Lung (tissue), 12 donors: ENCODE results near the gene COPS7B. TPM values are rescaled to one million over a fixed set of nuclear protein-coding genes. Genes with fewer than 3 reads are reported as not detected.

ENCODE experiments used
- ATAC-seq: fragments of 200-7000 bp; cut with Tn5 transposase; one replicate; pipeline ENCODE4 v1.9.1; 2020; ENCODE audit warnings: moderate number of reproducible peaks; ENCODE audit not compliant: insufficient read depth, low FRiP score
- DNase-seq, 3 donors: peaks; one replicate each; pipeline ENCODE4 v3.0.0-alpha.2; 2013 to 2017
- H3K27ac ChIP-seq, 2 donors: one replicate each; pipeline ENCODE4 v1.5.1; 2013; ENCODE audit warnings: mild to moderate bottlenecking in 2 of 2, moderate library complexity in 2 of 2, control low read depth in 1 of 2, inconsistent platforms in 1 of 2, low read depth in 1 of 2, low read length in 1 of 2
- H3K27me3 ChIP-seq, 3 donors: one replicate each; pipeline ENCODE4 v1.5.1; 2013; ENCODE audit warnings: low read length in 2 of 3; ENCODE audit not compliant: control insufficient read depth in 3 of 3, insufficient read depth in 3 of 3
- H3K36me3 ChIP-seq, 4 donors: one replicate each; pipeline ENCODE4 v1.5.1; 2013; ENCODE audit warnings: low read length in 4 of 4, mild to moderate bottlenecking in 1 of 4, moderate library complexity in 1 of 4; ENCODE audit not compliant: control insufficient read depth in 4 of 4, insufficient read depth in 4 of 4
- H3K4me1 ChIP-seq, 5 donors: one replicate each; pipeline ENCODE4 v1.5.1; 2013; ENCODE audit warnings: low read length in 5 of 5, mild to moderate bottlenecking in 2 of 5, moderate library complexity in 1 of 5; ENCODE audit not compliant: control insufficient read depth in 5 of 5, insufficient read depth in 5 of 5
- H3K4me3 ChIP-seq: one replicate; pipeline ENCODE4 v1.5.1; 2013; ENCODE audit warnings: mild to moderate bottlenecking, control low read depth, moderate library complexity
- H3K9ac ChIP-seq, 2 donors: one replicate each; pipeline ENCODE4 v1.5.1; 2013; ENCODE audit warnings: low read length in 2 of 2, control low read depth in 1 of 2; ENCODE audit not compliant: insufficient read depth in 1 of 2
- H3K9me3 ChIP-seq, 4 donors: one replicate each; pipeline ENCODE4 v1.5.1; 2013; ENCODE audit warnings: low read length in 3 of 4, mild to moderate bottlenecking in 1 of 4, moderate library complexity in 1 of 4; ENCODE audit not compliant: control insufficient read depth in 4 of 4, insufficient read depth in 3 of 4
- WGBS, 2 donors: extraction: QIAGEN DNeasy Blood & Tissue Kit; methylation state at CpG; one replicate each; pipeline ENCODE4 v1.1.7; 2013; 5-methylcytosine and 5-hydroxymethylcytosine counted together
- polyA plus RNA-seq, 2 donors: library from polyadenylated mRNA; stranded (reverse); fragments of 200-250 nt; gene quantifications; one replicate each; pipeline ENCODE4 v1.2.1, GENCODE V29; 2013
- total RNA-seq, 2 donors: library from RNA; depleted of rRNA in 1 of 2; stranded (reverse); fragments of >200 nt in 1 of 2; gene quantifications; one replicate each; pipeline ENCODE4 v1.2.1, GENCODE V29; 2014 to 2021
- TF ChIP-seq, protein P1 (sequence below): IDR thresholded peaks from 2 replicates; pipeline ENCODE4 v1.5.1; 2012; ENCODE audit warnings: mild to moderate bottlenecking; ENCODE audit errors: control extremely low read depth, extremely low read depth
- donor health status: control.
- donor health status: control.
- donor health status: Bipolar disorder and iron deficiency.
- donor health status: healthy.
- donor health status: DM: yes; HTN: yes; CAD: no.

The COPS7B gene
- total and polyA plus RNA-seq, 4 donors, result 19.5 to 39.4 (median 23.1) TPM

DNA sequence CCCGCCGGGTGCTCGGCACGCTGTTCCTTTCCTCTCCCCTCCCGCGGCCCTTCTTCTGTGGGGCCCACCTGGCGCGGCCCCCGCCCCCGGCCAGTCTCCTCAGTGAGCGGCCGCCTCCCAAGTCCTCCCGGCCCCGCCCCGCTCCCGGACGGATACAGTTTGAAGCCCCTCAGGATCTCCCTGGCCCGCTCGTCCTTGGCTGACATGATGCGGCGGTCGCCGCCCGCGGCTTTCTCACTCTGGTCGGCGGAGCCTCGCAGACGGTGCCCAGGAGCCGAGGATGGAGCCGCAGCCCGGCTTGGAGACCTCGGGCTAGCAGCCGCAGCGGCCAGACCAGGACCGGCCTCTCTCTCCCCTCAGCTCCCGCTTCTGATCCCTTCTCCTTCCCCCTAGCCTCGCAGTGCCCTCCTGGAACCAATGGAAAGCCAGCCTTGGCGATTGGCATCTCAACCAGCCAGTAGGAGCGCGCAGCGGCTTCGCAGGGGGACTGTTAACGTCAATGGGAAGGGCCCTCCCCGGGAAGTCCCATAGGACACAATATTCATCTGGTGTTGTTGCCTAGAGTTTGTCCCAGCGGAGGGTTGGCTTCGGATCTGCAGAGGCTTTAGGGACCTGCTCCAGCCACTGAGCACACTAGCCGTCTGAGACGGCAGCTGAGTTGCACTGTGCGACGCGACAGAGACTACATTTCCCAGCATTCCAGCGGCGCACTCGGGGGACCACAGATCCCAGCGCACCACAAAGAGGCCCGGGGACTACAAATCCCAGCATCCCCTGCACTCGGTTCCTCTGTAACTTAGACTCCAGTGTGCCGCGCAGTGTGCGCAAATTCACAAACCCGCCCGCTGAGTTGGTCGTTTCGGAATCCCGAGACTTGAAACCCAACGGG is 5.1 kb upstream of the COPS7B start, which contains the start of gene PDE6D:
PDE6D (minus strand) TSS at position 374 of the 889 bp plus-strand sequence; CDS start at position 206, 168 bp downstream.
- Histone ChIP-seq H3K4me3 (peak within 1 kb of the TSS; percentile 84), H3K4me1 (peaks cover 5 to 29% (median 14%) of the 10 kb centered on the region in 5 donors), H3K27ac (peak within 1 kb of the TSS; percentile 82 to 93), H3K9ac (peak within 1 kb of the TSS; percentile 50 to 98), H3K9me3 (no peaks in the 10 kb centered on the region), H3K27me3 (no peaks in the 10 kb centered on the region), H3K36me3 (peaks cover 0 to 3% (median under 1%) of the 10 kb centered on the region in 4 donors)
- TF ChIP-seq, protein P1, sequence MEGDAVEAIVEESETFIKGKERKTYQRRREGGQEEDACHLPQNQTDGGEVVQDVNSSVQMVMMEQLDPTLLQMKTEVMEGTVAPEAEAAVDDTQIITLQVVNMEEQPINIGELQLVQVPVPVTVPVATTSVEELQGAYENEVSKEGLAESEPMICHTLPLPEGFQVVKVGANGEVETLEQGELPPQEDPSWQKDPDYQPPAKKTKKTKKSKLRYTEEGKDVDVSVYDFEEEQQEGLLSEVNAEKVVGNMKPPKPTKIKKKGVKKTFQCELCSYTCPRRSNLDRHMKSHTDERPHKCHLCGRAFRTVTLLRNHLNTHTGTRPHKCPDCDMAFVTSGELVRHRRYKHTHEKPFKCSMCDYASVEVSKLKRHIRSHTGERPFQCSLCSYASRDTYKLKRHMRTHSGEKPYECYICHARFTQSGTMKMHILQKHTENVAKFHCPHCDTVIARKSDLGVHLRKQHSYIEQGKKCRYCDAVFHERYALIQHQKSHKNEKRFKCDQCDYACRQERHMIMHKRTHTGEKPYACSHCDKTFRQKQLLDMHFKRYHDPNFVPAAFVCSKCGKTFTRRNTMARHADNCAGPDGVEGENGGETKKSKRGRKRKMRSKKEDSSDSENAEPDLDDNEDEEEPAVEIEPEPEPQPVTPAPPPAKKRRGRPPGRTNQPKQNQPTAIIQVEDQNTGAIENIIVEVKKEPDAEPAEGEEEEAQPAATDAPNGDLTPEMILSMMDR, result no peak
- WGBS, 2 donors, result 1% methylated on average over 66 to 67 of the region's 67 CpGs
- ATAC-seq (peak; percentile 98), DNase-seq (peak; percentile 97 to 99 (median 99))

DNA sequence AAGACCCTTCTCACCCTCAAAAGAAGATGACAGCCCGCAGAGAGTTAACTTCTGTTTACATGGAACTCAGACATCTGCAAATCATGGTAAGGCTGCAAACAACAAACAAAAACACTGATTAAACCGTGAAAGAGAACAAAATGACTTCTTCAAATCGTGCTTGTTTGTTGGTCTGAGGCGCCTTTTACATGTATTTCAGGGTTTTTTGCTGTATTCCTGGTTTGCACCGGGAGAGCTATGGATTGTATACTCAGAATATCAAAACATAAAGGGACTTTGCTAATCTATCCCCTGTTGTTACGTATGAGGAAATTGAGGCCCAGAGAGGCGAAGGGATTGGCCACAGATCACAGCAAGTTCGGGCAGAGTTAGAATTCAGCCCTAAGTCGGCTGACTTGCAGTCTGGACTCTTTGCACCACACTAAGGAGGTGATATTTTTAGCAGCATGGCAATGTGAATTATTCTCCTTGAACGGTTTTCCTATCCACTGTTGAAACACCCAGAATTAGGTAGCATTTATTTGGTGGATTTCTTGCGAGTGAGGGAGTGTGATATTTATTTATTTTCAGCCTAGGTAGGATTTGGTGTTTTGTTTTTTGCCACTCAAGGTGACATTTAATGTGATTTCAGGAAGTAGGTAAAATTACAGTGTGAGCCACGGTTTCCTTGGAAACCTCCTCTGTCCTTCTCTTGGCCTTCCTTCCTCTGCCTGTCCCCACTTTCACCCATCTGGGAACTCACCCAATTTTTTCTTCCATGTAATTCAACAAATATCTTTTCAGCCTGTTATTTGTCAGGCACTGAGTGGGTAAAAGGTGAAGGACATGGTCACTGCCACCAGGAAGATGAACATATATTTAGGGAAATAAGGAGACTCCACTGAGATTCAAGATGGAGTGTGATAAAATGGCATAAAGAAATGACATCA is 4.2 kb upstream of the COPS7B start:
- DNase-seq (peak; percentile 32 to 73 (median 67)), ATAC-seq (no peak)
- Histone ChIP-seq H3K4me3 (peak overlapping the region; percentile 84), H3K36me3 (peaks cover 0 to 3% (median under 1%) of the 10 kb centered on the region in 4 donors), H3K27ac (peak overlapping the region; percentile 82 to 93), H3K27me3 (no peaks in the 10 kb centered on the region), H3K4me1 (peaks cover 8 to 34% (median 14%) of the 10 kb centered on the region in 5 donors), H3K9ac (peak overlapping the region; percentile 50 to 98), H3K9me3 (no peaks in the 10 kb centered on the region)
- TF ChIP-seq, protein P1, result no peak
- 2 to 3% methylated on average over 12 of the region's 12 CpGs for WGBS, 2 donors

DNA sequence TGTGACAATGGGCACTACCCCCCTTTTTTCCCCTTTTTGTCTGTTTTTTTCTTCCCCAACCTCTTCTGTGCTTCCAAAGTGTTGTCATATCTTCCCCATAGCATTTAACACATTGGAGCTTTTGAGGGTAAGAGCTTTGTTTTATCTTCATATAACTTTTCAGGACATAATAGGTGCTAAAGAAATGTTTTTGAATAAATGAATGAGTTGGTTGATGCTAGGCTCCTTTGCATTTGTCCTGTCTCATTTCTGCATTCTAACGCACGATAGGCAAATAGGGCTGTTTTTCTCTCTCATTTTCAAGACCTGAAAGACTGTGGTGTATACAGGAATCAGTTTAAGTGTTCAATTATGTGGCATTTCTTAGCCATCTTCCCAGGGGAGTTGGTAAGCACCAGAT is 832 bp upstream of the COPS7B start:
- 87 to 96% methylated on average over 2 of the region's 2 CpGs for WGBS, 2 donors
- ATAC-seq, result no peak
- DNase-seq, result no peak
- H3K4me1 ChIP-seq, result peaks cover 3 to 34% (median 14%) of the 10 kb centered on the region in 5 donors
- no peaks in the 10 kb centered on the region for H3K27me3 ChIP-seq
- peaks cover 3 to 12% (median 8%) of the 10 kb centered on the region in 4 donors for H3K36me3 ChIP-seq
- H3K9me3 ChIP-seq, result no peaks in the 10 kb centered on the region
- no peak overlapping the region for H3K27ac ChIP-seq
- H3K9ac ChIP-seq, result no peak overlapping the region
- no peak overlapping the region for H3K4me3 ChIP-seq
- TF ChIP-seq, protein P1, result no peak
